H1 (cell line): Measurements from ENCODE around the gene GNG4. TPM values are rescaled to one million over a fixed set of nuclear protein-coding genes. Genes with fewer than 3 reads are reported as not detected.

Source experiments
- KDM5A ChIP-seq: fragments of 200-600 bp; IDR thresholded peaks from 2 replicates; pipeline ENCODE4 v1.7.1; 2012; ENCODE audit warnings: mild to moderate bottlenecking, low read length, inconsistent platforms, mixed read lengths
- MAFK ChIP-seq: IDR thresholded peaks from 2 replicates; pipeline ENCODE4 v1.6.1; 2012; ENCODE audit warnings: low read depth, mild to moderate bottlenecking, improper control_type of control experiment, low read length
- RNF2 ChIP-seq: fragments of 200-900, 300-1000 bp; sonication (generic); IDR thresholded peaks from 2 replicates; pipeline ENCODE4 v1.7.1; 2016; ENCODE audit warnings: borderline replicate concordance, low read depth, mild to moderate bottlenecking, antibody characterized with exemption, low read length; ENCODE audit not compliant: poor library complexity, severe bottlenecking; ENCODE audit errors: missing control alignments
- TAF7 ChIP-seq: optimal IDR thresholded peaks from 2 replicates; pipeline ENCODE3; 2011; ENCODE audit warnings: low read depth, mild to moderate bottlenecking, inconsistent platforms, low read length, moderate library complexity, borderline replicate concordance
- USF2 ChIP-seq: IDR thresholded peaks from 2 replicates; pipeline ENCODE4 v1.6.1; 2011; ENCODE audit warnings: low read length, improper control_type of control experiment
- polyA plus RNA-seq, 7 experiments: library from polyadenylated mRNA; depleted of rRNA in 3 of 7; stranded (reverse) in 5 of 7; unstranded in 2 of 7; fragments of >200 nt in 5 of 7; fragments of 200-250 nt in 2 of 7; gene quantifications; 1 replicate in 5 of 7; 2 replicates in 1 of 7; 4 replicates in 1 of 7; pipeline versions ENCODE4 v1.2.1 to v1.2.3, GENCODE V29; 2011 to 2013; ENCODE audit warnings: missing spikeins in 2 of 7, mixed read lengths in 2 of 7
- total RNA-seq: library from RNA; stranded (reverse); fragmentation: NEBNext Ultra II Directional; extraction: Animal tissue kit (Norgen Biotek cat#: 25700); gene quantifications from 2 replicates; pipeline ENCODE4 v1.2.1, GENCODE V29; 2021
- TF ChIP-seq, protein P1 (sequence below): IDR thresholded peaks from 2 replicates; pipeline ENCODE4 v1.6.1; 2012; ENCODE audit warnings: inconsistent platforms
- TF ChIP-seq, protein P2 (sequence below): IDR thresholded peaks from 2 replicates; pipeline ENCODE4 v1.6.1; 2012; ENCODE audit warnings: low read length, inconsistent platforms

GNG4 gene
- total and polyA plus RNA-seq, 2 of the 8 experiments (the other 6 are each of a cell fraction or from before 2014, with no cell fraction given) = 95.5 to 96.8 TPM

DNA sequence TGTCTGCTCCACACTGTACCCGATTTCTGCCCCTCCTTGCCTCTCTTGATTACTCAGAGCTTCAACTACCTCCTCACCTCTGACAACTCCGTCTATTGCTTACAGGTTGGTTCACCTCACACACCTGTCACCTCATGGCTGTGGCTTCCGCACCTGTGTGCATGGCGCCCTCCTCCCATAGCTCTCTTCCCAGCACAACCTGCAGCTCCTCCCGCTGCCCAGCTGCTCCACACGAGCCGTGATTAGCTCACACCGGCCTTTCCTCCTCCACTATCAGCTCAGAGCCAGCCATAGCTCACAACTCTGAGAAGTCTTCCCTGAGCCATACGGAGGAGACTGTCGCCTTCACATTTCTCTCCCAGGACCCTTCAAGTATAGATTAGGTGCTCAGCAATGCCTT is 67.5 kb downstream of the GNG4 start (continued):
- TF ChIP-seq RNF2 (no peak), MAFK (no peak), TAF7 (no peak), USF2 (no peak), KDM5A (no peak)
- TF ChIP-seq, protein P1, sequence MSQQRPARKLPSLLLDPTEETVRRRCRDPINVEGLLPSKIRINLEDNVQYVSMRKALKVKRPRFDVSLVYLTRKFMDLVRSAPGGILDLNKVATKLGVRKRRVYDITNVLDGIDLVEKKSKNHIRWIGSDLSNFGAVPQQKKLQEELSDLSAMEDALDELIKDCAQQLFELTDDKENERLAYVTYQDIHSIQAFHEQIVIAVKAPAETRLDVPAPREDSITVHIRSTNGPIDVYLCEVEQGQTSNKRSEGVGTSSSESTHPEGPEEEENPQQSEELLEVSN = no peak
- TF ChIP-seq, protein P2, sequence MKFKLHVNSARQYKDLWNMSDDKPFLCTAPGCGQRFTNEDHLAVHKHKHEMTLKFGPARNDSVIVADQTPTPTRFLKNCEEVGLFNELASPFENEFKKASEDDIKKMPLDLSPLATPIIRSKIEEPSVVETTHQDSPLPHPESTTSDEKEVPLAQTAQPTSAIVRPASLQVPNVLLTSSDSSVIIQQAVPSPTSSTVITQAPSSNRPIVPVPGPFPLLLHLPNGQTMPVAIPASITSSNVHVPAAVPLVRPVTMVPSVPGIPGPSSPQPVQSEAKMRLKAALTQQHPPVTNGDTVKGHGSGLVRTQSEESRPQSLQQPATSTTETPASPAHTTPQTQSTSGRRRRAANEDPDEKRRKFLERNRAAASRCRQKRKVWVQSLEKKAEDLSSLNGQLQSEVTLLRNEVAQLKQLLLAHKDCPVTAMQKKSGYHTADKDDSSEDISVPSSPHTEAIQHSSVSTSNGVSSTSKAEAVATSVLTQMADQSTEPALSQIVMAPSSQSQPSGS = no peak
